Thyroid gland (tissue), 4 donors: ENCODE results near the gene PTPRU. TPM values are rescaled to one million over a fixed set of nuclear protein-coding genes. Genes with fewer than 3 reads are reported as not detected.

Source experiments
- DNase-seq, 2 donors: peaks; one replicate each; pipeline ENCODE4 v3.0.0-alpha.2; 2019
- H3K27ac ChIP-seq, 3 donors: fragments of 200-600 bp; sonication (generic); 1 replicate in 2 of 3; 2 replicates in 1 of 3; pipeline ENCODE4 v1.5.1; 2016 to 2019; ENCODE audit warnings: mild to moderate bottlenecking in 1 of 3, moderate library complexity in 1 of 3
- H3K27me3 ChIP-seq: fragments of 200-600 bp; sonication (generic); one replicate; pipeline ENCODE4 v1.5.1; 2019
- H3K36me3 ChIP-seq, 2 donors: fragments of 200-600 bp; sonication (generic); one replicate each; pipeline ENCODE4 v1.5.1; 2016 to 2019
- H3K4me1 ChIP-seq, 2 donors: fragments of 200-600 bp; sonication (generic); one replicate each; pipeline ENCODE4 v1.5.1; 2017 to 2019
- H3K4me3 ChIP-seq, 3 donors: fragments of 200-600 bp; sonication (generic); replicated peaks in 1 of 3; 1 replicate in 2 of 3; 2 replicates in 1 of 3; pipeline ENCODE4 v1.5.1; 2016; ENCODE audit warnings: mild to moderate bottlenecking in 1 of 3
- H3K9me3 ChIP-seq: fragments of 200-600 bp; sonication (generic); one replicate; pipeline ENCODE4 v1.5.1; 2017
- CTCF ChIP-seq, 6 experiments: fragments of 200-600 bp in 3 of 6; fragments of 450-650 bp in 3 of 6; sonication (generic) in 3 of 6; IDR thresholded peaks; one replicate each; pipeline ENCODE4 v1.5.1; 2016 to 2019; ENCODE audit warnings: antibody characterized with exemption in 6 of 6, mild to moderate bottlenecking in 2 of 6, inconsistent platforms in 1 of 6, moderate library complexity in 1 of 6
- POLR2A ChIP-seq, 2 donors: fragments of 450-650 bp; IDR thresholded peaks; one replicate each; pipeline ENCODE4 v1.6.1; 2017; ENCODE audit warnings: antibody characterized with exemption in 2 of 2, mild to moderate bottlenecking in 2 of 2, moderate library complexity in 1 of 2
- WGBS, 2 donors: methylation state at CpG; one replicate each; pipeline ENCODE4 v1.1.5; 2017; 5-methylcytosine and 5-hydroxymethylcytosine counted together
- intact Hi-C: fragments of 100-400 bp; cut with DNase I; formaldehyde crosslinking; loops from one replicate; pipeline ENCODE4 v1.15.1; 2023
- total RNA-seq, 4 donors: library from RNA; depleted of rRNA; stranded (reverse); fragments of >200 nt; gene quantifications; one replicate each; pipeline ENCODE4 v1.2.3, GENCODE V29; 2016

Gene PTPRU
- total RNA-seq, 4 donors from 2014 or later = 12.4 to 30.0 (median 17.9) TPM

GRCh38 chr1:29362116-29362515, 125.8 kb downstream of the PTPRU start:
- Histone ChIP-seq H3K9me3 (no peaks in the 10 kb centered on the region), H3K4me3 (no peak overlapping the region), H3K4me1 (no peaks in the 10 kb centered on the region), H3K36me3 (no peaks in the 10 kb centered on the region), H3K27me3 (no peaks in the 10 kb centered on the region), H3K27ac (no peak overlapping the region)
- no peak for TF ChIP-seq POLR2A (IDR thresholded peaks at IDR 0.05)
- intact Hi-C loops = no loop called here
- no peak for DNase-seq
- WGBS, 2 donors = 83 to 89% methylated on average over 6 to 10 of the region's 10 CpGs

DNA sequence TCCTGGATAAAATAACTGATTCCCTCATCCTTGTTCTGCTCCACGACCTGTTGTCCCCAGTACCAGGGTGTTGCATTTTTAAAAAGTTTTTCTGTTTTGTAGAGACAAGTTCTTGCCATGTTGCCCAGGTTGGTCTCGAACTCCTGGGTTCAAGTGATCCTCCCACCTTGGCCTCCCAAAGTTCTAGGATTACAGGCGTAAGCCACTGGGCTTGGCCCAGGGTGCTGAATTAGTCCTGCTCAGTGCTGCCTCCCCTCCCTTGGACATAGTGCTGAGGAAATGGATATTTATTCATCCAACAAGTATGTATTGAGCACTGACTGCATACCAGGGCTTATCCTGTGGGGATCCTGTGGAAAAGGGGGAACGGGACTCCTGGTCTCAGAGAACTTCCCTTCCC, 126.4 kb downstream of the PTPRU start:
- Histone ChIP-seq H3K4me1 (no peaks in the 10 kb centered on the region), H3K4me3 (no peak overlapping the region), H3K36me3 (no peaks in the 10 kb centered on the region), H3K27me3 (no peaks in the 10 kb centered on the region), H3K9me3 (no peaks in the 10 kb centered on the region), H3K27ac (no peak overlapping the region)
- no peak for TF ChIP-seq POLR2A (IDR thresholded peaks at IDR 0.05)
- no peak for TF ChIP-seq CTCF (IDR thresholded peaks at IDR 0.05)
- 82 to 88% methylated on average over 4 of the region's 4 CpGs for WGBS, 2 donors
- intact Hi-C loops = no loop called here
- DNase-seq = no peak

GRCh38 chr1:29363536-29363935, 127.2 kb downstream of the PTPRU start:
- Histone ChIP-seq H3K4me1 (no peaks in the 10 kb centered on the region), H3K4me3 (no peak overlapping the region), H3K9me3 (no peaks in the 10 kb centered on the region), H3K27ac (no peak overlapping the region), H3K36me3 (no peaks in the 10 kb centered on the region), H3K27me3 (no peaks in the 10 kb centered on the region)
- DNase-seq = no peak
- TF ChIP-seq CTCF (IDR thresholded peaks at IDR 0.05) = no peak
- TF ChIP-seq POLR2A (IDR thresholded peaks at IDR 0.05) = no peak
- WGBS, 2 donors = 90 to 93% methylated on average over 6 of the region's 6 CpGs
- intact Hi-C loops = no loop called here

DNA sequence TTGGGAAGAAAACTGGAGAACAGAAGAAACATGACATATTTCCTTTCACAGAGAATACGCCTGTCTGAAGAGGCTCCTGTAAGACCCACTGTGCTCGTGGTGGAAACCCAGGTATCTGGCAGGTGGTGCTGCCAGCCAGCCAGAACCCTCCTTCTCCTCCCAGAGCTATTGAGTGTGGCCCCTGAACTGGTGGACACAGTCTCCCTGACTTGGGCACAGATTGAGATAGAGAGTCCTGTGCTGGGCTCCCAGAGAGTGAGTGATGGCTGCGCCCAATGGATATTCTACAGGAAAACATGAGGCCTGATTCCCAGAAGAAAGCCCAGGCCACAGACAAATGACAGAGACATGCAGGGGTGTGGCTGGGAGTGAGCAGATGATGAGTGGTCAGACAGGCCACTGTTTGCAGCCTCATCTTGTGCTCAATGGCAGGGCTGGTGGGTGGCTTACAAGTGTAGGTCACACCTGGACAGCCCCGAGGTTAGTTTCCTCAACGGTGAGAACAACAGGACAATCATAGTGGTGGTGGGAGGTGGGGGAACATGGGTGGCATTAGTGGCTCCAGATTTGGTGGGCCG, 127.9 kb downstream of the PTPRU start:
- Histone ChIP-seq H3K4me3 (no peak overlapping the region), H3K27ac (no peak overlapping the region), H3K4me1 (no peaks in the 10 kb centered on the region), H3K36me3 (no peaks in the 10 kb centered on the region), H3K9me3 (no peaks in the 10 kb centered on the region), H3K27me3 (no peaks in the 10 kb centered on the region)
- no peak for TF ChIP-seq POLR2A (IDR thresholded peaks at IDR 0.05)
- no peak for TF ChIP-seq CTCF (IDR thresholded peaks at IDR 0.05)
- WGBS, 2 donors = 89% methylated on average over 6 of the region's 6 CpGs
- DNase-seq = no peak
- intact Hi-C loops = no loop called here

- H3K4me1 ChIP-seq = no peaks in the 10 kb centered on the region
- no peak overlapping the region for H3K27ac ChIP-seq
- DNase-seq = no peak
- no peak overlapping the region for H3K4me3 ChIP-seq
- TF ChIP-seq POLR2A (IDR thresholded peaks at IDR 0.05) = no peak
- no peak for TF ChIP-seq CTCF (IDR thresholded peaks at IDR 0.05)
- no peaks in the 10 kb centered on the region for H3K27me3 ChIP-seq
- 87 to 91% methylated on average over 11 of the region's 11 CpGs for WGBS, 2 donors
- no peaks in the 10 kb centered on the region for H3K36me3 ChIP-seq
- H3K9me3 ChIP-seq = no peaks in the 10 kb centered on the region
- intact Hi-C loops = no loop called here
Measured at GRCh38 chr1:29365906-29366670, 129.8 kb downstream of the PTPRU start.
